SK-N-SH (cell line): ENCODE measurements around the gene ABLIM2. TPM values are rescaled to one million over a fixed set of nuclear protein-coding genes. Genes with fewer than 3 reads are reported as not detected.

ENCODE experiments used
- CTCF ChIA-PET: fragments of 300-600, 350-600 bp; formaldehyde crosslinking; extraction: SDS; loops from one replicate; lab custom pipeline; 2021; lab: Yijun Ruan, JAX
- POLR2A ChIA-PET: fragments of 350-600 bp; sonication (Branson Sonifier 250); formaldehyde crosslinking; extraction: SDS; loops from one replicate; lab custom pipeline; 2020; ENCODE audit warnings: antibody characterized with exemption, inconsistent platforms; lab: Yijun Ruan, JAX
- DNase-seq: peaks from one replicate; pipeline ENCODE4 v3.0.0; 2012
- H2AFZ ChIP-seq: fragments of 200-600 bp; sonication (generic); 2 replicates; pipeline ENCODE4 v1.8.1; 2016; ENCODE audit warnings: antibody characterized with exemption, mild to moderate bottlenecking, low read depth
- H3F3A ChIP-seq: fragments of 200-600 bp; sonication (generic); replicated peaks from 2 replicates; pipeline ENCODE3; 2016; ENCODE audit warnings: antibody characterized with exemption, mild to moderate bottlenecking; ENCODE audit not compliant: insufficient read depth
- H3K27ac ChIP-seq, 2 experiments: fragments of 200-500 bp in 1 of 2; fragments of 200-600 bp in 1 of 2; sonication (Bioruptor generic) in 1 of 2; sonication (generic), shearing (Covaris generic) in 1 of 2; 2 replicates each; pipeline versions ENCODE4 v1.5.1 to v1.6.1; 2014 to 2016; ENCODE audit warnings: low read depth in 2 of 2, inconsistent platforms in 1 of 2, low read length in 1 of 2, mild to moderate bottlenecking in 1 of 2, mixed read lengths in 1 of 2
- H3K27me3 ChIP-seq: fragments of 200-600 bp; sonication (generic), shearing (Covaris generic); 2 replicates; pipeline ENCODE4 v1.6.1; 2016; ENCODE audit warnings: mixed run types; ENCODE audit not compliant: insufficient read depth
- H3K36me3 ChIP-seq, 2 experiments: fragments of 200-500 bp in 1 of 2; fragments of 200-600 bp in 1 of 2; sonication (Bioruptor generic) in 1 of 2; sonication (generic) in 1 of 2; replicated peaks in 1 of 2; 2 replicates each; pipeline versions ENCODE3 to v1.5.1; 2014 to 2016; ENCODE audit warnings: low read length in 1 of 2, mild to moderate bottlenecking in 1 of 2; ENCODE audit not compliant: insufficient read depth in 2 of 2, control insufficient read depth in 1 of 2
- H3K4me1 ChIP-seq, 2 experiments: fragments of 200-500 bp in 1 of 2; fragments of 200-600 bp in 1 of 2; sonication (Bioruptor generic) in 1 of 2; sonication (generic), shearing (Covaris generic) in 1 of 2; 2 replicates each; pipeline versions ENCODE4 v1.5.1 to v1.6.1; 2014 to 2016; ENCODE audit warnings: low read depth in 1 of 2, low read length in 1 of 2, mixed run types in 1 of 2; ENCODE audit not compliant: insufficient read depth in 2 of 2, control insufficient read depth in 1 of 2
- H3K4me2 ChIP-seq: fragments of 200-600 bp; sonication (generic), shearing (Covaris generic); 2 replicates; pipeline ENCODE4 v1.6.1; 2017; ENCODE audit warnings: mixed run types
- H3K4me3 ChIP-seq, 2 experiments: fragments of 200-500 bp in 1 of 2; fragments of 200-600 bp in 1 of 2; sonication (Bioruptor generic) in 1 of 2; sonication (generic), shearing (Covaris generic) in 1 of 2; 2 replicates each; pipeline versions ENCODE4 v1.5.1 to v1.8.1; 2014 to 2016; ENCODE audit warnings: low read depth in 2 of 2, inconsistent platforms in 1 of 2, low read length in 1 of 2, mild to moderate bottlenecking in 1 of 2, mixed read lengths in 1 of 2, moderate library complexity in 1 of 2
- H3K79me2 ChIP-seq: fragments of 200-600 bp; sonication (generic); 2 replicates; pipeline ENCODE4 v1.8.1; 2017; ENCODE audit warnings: mild to moderate bottlenecking; ENCODE audit not compliant: insufficient read depth
- H3K9ac ChIP-seq: fragments of 200-600 bp; sonication (generic); 2 replicates; pipeline ENCODE4 v1.6.1; 2017; ENCODE audit warnings: mixed run types
- H3K9me2 ChIP-seq: fragments of 200-600 bp; sonication (generic); 2 replicates; pipeline ENCODE4 v1.6.1; 2017; ENCODE audit warnings: mixed run types
- H3K9me3 ChIP-seq: fragments of 200-600 bp; sonication (generic); 2 replicates; pipeline ENCODE4 v1.6.1; 2017; ENCODE audit warnings: mixed run types, mild to moderate bottlenecking, moderate library complexity
- H4K20me1 ChIP-seq: fragments of 200-600 bp; sonication (generic); 2 replicates; pipeline ENCODE4 v1.6.1; 2017; ENCODE audit warnings: mild to moderate bottlenecking, mixed run types; ENCODE audit not compliant: insufficient read depth
- CHD2 ChIP-seq: fragments of 150-350 bp; IDR thresholded peaks from 2 replicates; pipeline ENCODE4 v1.6.1; 2018; ENCODE audit warnings: low read length; ENCODE audit not compliant: partially characterized antibody
- ELF1 ChIP-seq: IDR thresholded peaks from 2 replicates; pipeline ENCODE4 v1.4.0; 2012
- EZH2phosphoT487 ChIP-seq: fragments of 200-600 bp; sonication (generic); IDR thresholded peaks from 2 replicates; pipeline ENCODE4 v1.6.1; 2017; ENCODE audit warnings: low read depth, mixed run types, mild to moderate bottlenecking, antibody characterized with exemption, moderate library complexity, borderline replicate concordance
- FOSL2 ChIP-seq: IDR thresholded peaks from 2 replicates; pipeline ENCODE4 v1.4.0; 2012; ENCODE audit warnings: low read depth, mild to moderate bottlenecking, moderate library complexity, borderline replicate concordance
- FOXM1 ChIP-seq: IDR thresholded peaks from 2 replicates; pipeline ENCODE4 v1.4.0; 2012; ENCODE audit warnings: low read depth, mild to moderate bottlenecking
- GABPA ChIP-seq: IDR thresholded peaks from 2 replicates; pipeline ENCODE4 v1.4.0; 2012; ENCODE audit warnings: low read depth, mild to moderate bottlenecking
- MEF2A ChIP-seq: IDR thresholded peaks from 2 replicates; pipeline ENCODE4 v1.4.0; 2012; ENCODE audit warnings: low read depth, borderline replicate concordance
- NFIC ChIP-seq: IDR thresholded peaks from 2 replicates; pipeline ENCODE4 v1.4.0; 2012; ENCODE audit warnings: borderline replicate concordance
- NRF1 ChIP-seq: IDR thresholded peaks from 2 replicates; pipeline ENCODE4 v1.6.1; 2012; ENCODE audit warnings: low read depth, mild to moderate bottlenecking, low read length
- PBX3 ChIP-seq: IDR thresholded peaks from 2 replicates; pipeline ENCODE4; 2012
- RFX5 ChIP-seq: IDR thresholded peaks from 2 replicates; pipeline ENCODE4 v1.6.1; 2012; ENCODE audit warnings: mild to moderate bottlenecking, improper control_type of control experiment, low read length
- RXRA ChIP-seq: IDR thresholded peaks from 2 replicates; pipeline ENCODE4 v1.4.0; 2012; ENCODE audit warnings: low read depth, mild to moderate bottlenecking, borderline replicate concordance
- TAF1 ChIP-seq: IDR thresholded peaks from 2 replicates; pipeline ENCODE4 v1.6.1; 2012; ENCODE audit warnings: low read depth, mild to moderate bottlenecking, low read length, moderate library complexity, borderline replicate concordance
- TEAD4 ChIP-seq: IDR thresholded peaks from 2 replicates; pipeline ENCODE4 v1.4.0; 2012; ENCODE audit warnings: mild to moderate bottlenecking, borderline replicate concordance; ENCODE audit not compliant: insufficient read depth
- USF1 ChIP-seq: IDR thresholded peaks from 2 replicates; pipeline ENCODE4 v1.4.0; 2012; ENCODE audit warnings: low read depth, borderline replicate concordance
- WGBS: methylation state at CpG from one replicate; pipeline ENCODE4 v1.1.6; 2017; ENCODE audit warnings: low lambda C conversion rate; 5-methylcytosine and 5-hydroxymethylcytosine counted together
- polyA plus RNA-seq, 3 experiments: library from polyadenylated mRNA; depleted of rRNA; stranded (reverse); fragments of >200 nt; gene quantifications; 2 replicates each; pipeline ENCODE4 v1.2.3, GENCODE V29; 2012
- TF ChIP-seq, protein P1 (sequence below): IDR thresholded peaks from 2 replicates; pipeline ENCODE4 v1.6.1; 2012; ENCODE audit warnings: mild to moderate bottlenecking, low read depth, low read length, moderate library complexity
- TF ChIP-seq, protein P2 (sequence below): fragments of 200-600 bp; sonication (generic); IDR thresholded peaks from 2 replicates; pipeline ENCODE4 v1.6.1; 2017; ENCODE audit warnings: antibody characterized with exemption, mild to moderate bottlenecking, moderate library complexity

Gene ABLIM2
- polyA plus RNA-seq, 1 of the 3 experiments (the other 2 are of a cell fraction): 0.53 TPM

- CTCF ChIA-PET: no interaction called here
- H3F3A ChIP-seq: no peaks in the 10 kb centered on the region
- H3K27ac ChIP-seq: no peak overlapping the region
- H3K27me3 ChIP-seq: no peaks in the 10 kb centered on the region
- DNase-seq: no peak
- POLR2A ChIA-PET: no interaction called here
- TF ChIP-seq NFIC (no peak), PBX3 (no peak), USF1 (no peak), MEF2A (no peak), RXRA (no peak), NRF1 (no peak), CHD2 (no peak), RFX5 (no peak), TAF1 (no peak), ELF1 (no peak), FOSL2 (no peak), EZH2phosphoT487 (no peak), TEAD4 (no peak), FOXM1 (no peak), GABPA (no peak)
- TF ChIP-seq, protein P1, sequence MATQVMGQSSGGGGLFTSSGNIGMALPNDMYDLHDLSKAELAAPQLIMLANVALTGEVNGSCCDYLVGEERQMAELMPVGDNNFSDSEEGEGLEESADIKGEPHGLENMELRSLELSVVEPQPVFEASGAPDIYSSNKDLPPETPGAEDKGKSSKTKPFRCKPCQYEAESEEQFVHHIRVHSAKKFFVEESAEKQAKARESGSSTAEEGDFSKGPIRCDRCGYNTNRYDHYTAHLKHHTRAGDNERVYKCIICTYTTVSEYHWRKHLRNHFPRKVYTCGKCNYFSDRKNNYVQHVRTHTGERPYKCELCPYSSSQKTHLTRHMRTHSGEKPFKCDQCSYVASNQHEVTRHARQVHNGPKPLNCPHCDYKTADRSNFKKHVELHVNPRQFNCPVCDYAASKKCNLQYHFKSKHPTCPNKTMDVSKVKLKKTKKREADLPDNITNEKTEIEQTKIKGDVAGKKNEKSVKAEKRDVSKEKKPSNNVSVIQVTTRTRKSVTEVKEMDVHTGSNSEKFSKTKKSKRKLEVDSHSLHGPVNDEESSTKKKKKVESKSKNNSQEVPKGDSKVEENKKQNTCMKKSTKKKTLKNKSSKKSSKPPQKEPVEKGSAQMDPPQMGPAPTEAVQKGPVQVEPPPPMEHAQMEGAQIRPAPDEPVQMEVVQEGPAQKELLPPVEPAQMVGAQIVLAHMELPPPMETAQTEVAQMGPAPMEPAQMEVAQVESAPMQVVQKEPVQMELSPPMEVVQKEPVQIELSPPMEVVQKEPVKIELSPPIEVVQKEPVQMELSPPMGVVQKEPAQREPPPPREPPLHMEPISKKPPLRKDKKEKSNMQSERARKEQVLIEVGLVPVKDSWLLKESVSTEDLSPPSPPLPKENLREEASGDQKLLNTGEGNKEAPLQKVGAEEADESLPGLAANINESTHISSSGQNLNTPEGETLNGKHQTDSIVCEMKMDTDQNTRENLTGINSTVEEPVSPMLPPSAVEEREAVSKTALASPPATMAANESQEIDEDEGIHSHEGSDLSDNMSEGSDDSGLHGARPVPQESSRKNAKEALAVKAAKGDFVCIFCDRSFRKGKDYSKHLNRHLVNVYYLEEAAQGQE: no peak
- TF ChIP-seq, protein P2, sequence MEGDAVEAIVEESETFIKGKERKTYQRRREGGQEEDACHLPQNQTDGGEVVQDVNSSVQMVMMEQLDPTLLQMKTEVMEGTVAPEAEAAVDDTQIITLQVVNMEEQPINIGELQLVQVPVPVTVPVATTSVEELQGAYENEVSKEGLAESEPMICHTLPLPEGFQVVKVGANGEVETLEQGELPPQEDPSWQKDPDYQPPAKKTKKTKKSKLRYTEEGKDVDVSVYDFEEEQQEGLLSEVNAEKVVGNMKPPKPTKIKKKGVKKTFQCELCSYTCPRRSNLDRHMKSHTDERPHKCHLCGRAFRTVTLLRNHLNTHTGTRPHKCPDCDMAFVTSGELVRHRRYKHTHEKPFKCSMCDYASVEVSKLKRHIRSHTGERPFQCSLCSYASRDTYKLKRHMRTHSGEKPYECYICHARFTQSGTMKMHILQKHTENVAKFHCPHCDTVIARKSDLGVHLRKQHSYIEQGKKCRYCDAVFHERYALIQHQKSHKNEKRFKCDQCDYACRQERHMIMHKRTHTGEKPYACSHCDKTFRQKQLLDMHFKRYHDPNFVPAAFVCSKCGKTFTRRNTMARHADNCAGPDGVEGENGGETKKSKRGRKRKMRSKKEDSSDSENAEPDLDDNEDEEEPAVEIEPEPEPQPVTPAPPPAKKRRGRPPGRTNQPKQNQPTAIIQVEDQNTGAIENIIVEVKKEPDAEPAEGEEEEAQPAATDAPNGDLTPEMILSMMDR: no peak
- TF ChIP-seq, all 33 proteins: peak for 0
- no peaks in the 10 kb centered on the region for H3K9me2 ChIP-seq
- H3K4me1 ChIP-seq: peaks cover 0 to 9% of the 10 kb centered on the region in 2 experiments; a peak in 1 of 4 replicates
- no peaks in the 10 kb centered on the region for H3K79me2 ChIP-seq
- WGBS: 75% methylated on average over 13 of the region's 13 CpGs
- H3K4me3 ChIP-seq: no peak overlapping the region
- no peaks in the 10 kb centered on the region for H4K20me1 ChIP-seq
- no peak overlapping the region for H3K9ac ChIP-seq
- H2AFZ ChIP-seq: no peak overlapping the region
- H3K9me3 ChIP-seq: no peaks in the 10 kb centered on the region
- no peak overlapping the region for H3K4me2 ChIP-seq
- H3K36me3 ChIP-seq: no peaks in the 10 kb centered on the region
Observed at GRCh38 chr4:8066336-8066931, 92.2 kb downstream of the ABLIM2 start.
